ENCODE results near the gene OCA2.

DNA sequence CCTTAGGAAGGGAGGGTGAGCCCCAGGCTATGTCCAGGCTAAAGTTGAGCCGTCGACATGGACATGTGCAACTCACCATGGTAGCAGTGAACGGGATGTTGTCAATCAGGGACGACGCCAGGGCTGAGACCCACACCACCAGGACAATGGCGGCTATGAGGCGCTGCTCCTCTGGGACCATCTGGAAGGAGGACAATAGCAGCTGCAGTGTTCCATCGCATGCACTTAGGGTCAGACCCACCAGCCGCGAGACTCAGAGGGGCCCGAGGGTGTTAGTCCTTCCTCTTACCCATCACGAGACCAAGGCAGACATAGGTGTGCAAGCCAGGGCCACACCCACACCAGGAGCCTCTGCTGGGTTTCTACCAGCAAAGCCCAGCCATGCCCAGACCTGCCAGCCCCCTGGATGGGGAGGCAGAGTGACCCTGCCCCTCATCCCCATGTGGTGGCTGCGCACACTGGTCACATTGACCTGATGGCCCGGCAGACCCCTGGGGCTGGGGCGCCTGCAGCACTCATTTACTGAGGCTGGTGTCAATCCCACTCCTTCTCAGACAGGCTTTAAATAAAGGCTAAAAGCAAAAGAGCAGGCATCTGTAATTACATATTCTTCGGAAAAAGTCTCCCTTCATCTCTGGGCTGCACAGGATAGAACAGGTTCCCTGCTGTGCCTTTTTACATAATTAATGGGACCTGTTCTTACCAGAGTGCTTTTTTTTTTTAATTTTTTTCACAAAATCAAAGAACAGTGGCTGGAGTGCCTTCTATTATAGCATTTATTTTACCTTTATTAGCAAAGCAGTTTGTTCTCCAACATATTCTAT, 227.8 kb downstream of the OCA2 start:
- no peak for TF ChIP-seq POLR2AphosphoS5 (IDR thresholded peaks at IDR 0.05)
- no peak for TF ChIP-seq POLR2A (IDR thresholded peaks at IDR 0.05)
